CD4-positive, alpha-beta T cell treated with Interleukin-2 at 100 ng/mL for 4 hours (primary cell): ENCODE measurements around the gene DENND1C.
A peak's percentile ranks its signal among the peaks of the same experiment; 100 is the strongest.

Experiments
- DNase-seq: peaks from one replicate; pipeline ENCODE4 v3.0.0-alpha.2; 2020; ENCODE audit warnings: low spot score

DENND1C gene

GRCh38 chr19:6480848-6481415 lies 655 bp downstream of the DENND1C start:
- no peak for DNase-seq

- no peak for DNase-seq
These were observed 1.7 kb downstream of the DENND1C start for GRCh38 chr19:6479836-6480398.

GRCh38 chr19:6478815-6479214 lies 2.8 kb downstream of the DENND1C start:
- DNase-seq = no peak

- no peak for DNase-seq
These were observed 4.6 kb downstream of the DENND1C start for GRCh38 chr19:6476896-6477431.

- peak; percentile 34 for DNase-seq
These were observed 5.3 kb downstream of the DENND1C start for GRCh38 chr19:6476155-6476895.

- DNase-seq = no peak
These were observed 6.1 kb downstream of the DENND1C start for GRCh38 chr19:6475321-6476108.

GRCh38 chr19:6473647-6474046 lies 7.9 kb downstream of the DENND1C start:
- DNase-seq = no peak

GRCh38 chr19:6472713-6473112 lies 8.9 kb downstream of the DENND1C start:
- DNase-seq = no peak

GRCh38 chr19:6471076-6471475 lies 10.5 kb downstream of the DENND1C start:
- DNase-seq = no peak

- DNase-seq = no peak
These were observed 11.4 kb downstream of the DENND1C start for GRCh38 chr19:6470173-6470572.

- DNase-seq = no peak
These were observed 14.2 kb downstream of the DENND1C start for GRCh38 chr19:6467384-6467783.

- no peak for DNase-seq
These were observed 14.9 kb downstream of the DENND1C start for GRCh38 chr19:6466526-6467248.

GRCh38 chr19:6465663-6466062 lies 15.9 kb downstream of the DENND1C start:
- no peak for DNase-seq

GRCh38 chr19:6465006-6465405 lies 16.6 kb downstream of the DENND1C start:
- no peak for DNase-seq

GRCh38 chr19:6464070-6464873 lies 17.3 kb downstream of the DENND1C start, which contains the start of gene CRB3:
Gene CRB3 (plus strand): TSS chr19:6464271. CDS start chr19:6464702, 431 bp downstream.
- DNase-seq = peak; percentile 57

- DNase-seq = peak; percentile 98
These were observed 21.3 kb downstream of the DENND1C start for GRCh38 chr19:6460099-6460884.

GRCh38 chr19:6459262-6460098 lies 22.1 kb downstream of the DENND1C start, which contains the start of gene SLC25A23:
Gene SLC25A23 (minus strand): TSS chr19:6459792. CDS start chr19:6459628, 164 bp downstream.
- peak; percentile 60 for DNase-seq

- DNase-seq = no peak
These were observed 22.8 kb downstream of the DENND1C start for GRCh38 chr19:6458695-6459261.
